ENCODE data around the gene SP3.

- no peak for TF ChIP-seq EZH2 (IDR thresholded peaks at IDR 0.05; ENCODE audit: borderline replicate concordance, low read depth, low read length, severe bottlenecking)
- TF ChIP-seq CTCF (IDR thresholded peaks at IDR 0.05; ENCODE audit: borderline replicate concordance, extremely low read depth, low read length, poor library complexity, severe bottlenecking), result no peak
Measured at GRCh38 chr2:173999724-174000123, 34.6 kb upstream of the SP3 start.

Measured in DND-41 (cell line).